Right hindlimb (tissue), 1 donor: Measurements from ENCODE around the gene AXIN2.
"Not testable (repeated sequence)": the region's sequence is repeated elsewhere in the genome, so short reads cannot be mapped to it uniquely, and the experiment has no call there.

Experiments
- DNase-seq: peaks from one replicate; pipeline ENCODE4 v3.0.0-alpha.2; 2018

The AXIN2 gene

DNA sequence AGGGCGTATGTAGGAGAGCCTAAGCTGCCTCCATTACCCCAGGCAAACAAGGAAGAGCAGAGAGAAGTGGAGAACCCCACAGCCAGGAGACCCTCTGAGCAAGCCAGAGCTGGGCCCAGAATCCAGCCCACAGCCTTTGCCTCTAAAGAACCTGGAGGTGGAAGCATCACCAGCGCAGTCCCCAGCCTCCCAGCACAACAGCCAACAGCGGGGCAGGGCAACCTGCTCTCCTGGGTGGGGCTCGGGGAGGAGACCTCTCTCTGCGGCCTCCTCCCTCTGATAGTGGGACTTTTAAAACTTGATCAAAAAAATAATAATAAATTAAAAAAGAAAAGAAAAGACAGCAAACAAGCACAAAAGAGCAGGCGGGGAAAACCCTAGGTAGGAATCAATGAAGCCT, 45.9 kb downstream of the AXIN2 start:
- no peak for DNase-seq

DNA sequence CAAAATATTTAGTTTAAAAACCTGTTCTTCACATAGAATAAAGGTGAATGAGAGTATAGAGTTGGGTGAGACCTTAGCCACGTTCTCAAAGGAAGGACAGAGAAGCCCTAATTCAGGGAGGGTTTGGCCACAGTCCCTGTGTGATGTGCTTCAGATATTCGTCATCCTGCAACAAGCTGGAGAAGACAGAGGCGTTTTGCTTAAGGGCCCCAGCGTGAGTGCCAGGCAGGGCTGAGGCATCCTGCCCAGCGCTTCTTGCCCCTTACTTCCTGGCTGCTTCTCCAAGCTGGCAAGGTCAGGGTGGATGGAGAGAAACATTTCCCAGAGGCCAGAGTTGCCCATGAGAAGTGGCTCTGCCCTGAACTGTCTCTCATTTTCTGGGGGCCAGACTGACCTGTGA, 46.9 kb downstream of the AXIN2 start:
- no peak for DNase-seq

DNA sequence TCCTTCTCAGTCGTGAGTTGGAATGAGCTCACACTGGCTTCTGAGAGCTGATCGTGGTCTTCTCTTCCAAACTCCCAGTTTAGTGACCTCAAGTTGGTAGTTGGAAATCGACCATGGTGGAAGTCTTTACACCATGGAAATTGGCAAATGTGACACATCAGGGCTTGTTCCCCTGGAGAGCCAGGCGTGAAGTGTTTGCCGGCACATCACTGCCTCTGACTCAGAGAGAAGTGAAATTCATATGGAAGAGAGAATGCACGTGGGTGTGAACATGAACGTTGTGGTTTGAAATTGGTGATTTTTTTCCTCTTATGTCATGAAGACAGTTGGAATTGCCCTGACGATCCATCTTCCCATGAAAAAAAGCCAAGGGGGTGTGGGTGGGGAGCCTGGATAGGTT, 47.4 kb downstream of the AXIN2 start:
- no peak for DNase-seq

DNA sequence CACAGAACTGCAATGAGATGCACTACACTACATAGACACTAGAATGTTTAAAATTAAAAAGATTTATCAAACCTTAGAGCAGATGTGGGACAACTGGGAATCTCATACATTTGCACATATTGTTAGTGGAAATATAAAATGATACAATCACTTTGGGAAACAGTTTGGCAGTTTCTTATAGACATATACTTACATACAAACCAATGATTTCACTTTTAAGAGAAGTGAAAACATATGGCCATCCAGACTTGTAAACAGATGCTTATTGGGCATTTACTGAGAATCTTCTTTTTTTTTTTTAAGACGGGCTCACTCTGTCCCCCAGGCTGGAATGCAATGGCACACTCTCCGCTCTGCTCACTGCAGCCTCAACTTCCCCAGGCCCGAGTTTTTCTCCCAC, 50.1 kb downstream of the AXIN2 start:
- DNase-seq: no peak

DNA sequence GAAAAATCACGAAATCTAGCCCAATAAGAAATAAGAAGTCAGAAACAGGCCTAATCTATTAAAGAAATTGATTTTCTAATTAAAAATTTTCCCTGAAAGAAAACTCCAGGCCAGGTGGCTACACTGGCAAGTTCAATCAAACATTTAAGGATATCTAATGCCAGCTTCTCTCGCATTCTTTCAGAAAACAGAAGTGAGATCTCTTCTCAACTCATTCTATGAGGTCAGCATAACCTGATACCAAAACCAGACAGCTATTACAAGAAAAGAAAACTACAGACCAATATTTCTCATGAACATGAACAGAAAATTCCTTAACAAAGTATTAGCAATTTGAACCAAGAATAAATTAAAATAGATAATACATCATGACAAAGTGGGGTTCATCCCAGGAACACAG, 52.4 kb downstream of the AXIN2 start:
- no peak for DNase-seq

DNA sequence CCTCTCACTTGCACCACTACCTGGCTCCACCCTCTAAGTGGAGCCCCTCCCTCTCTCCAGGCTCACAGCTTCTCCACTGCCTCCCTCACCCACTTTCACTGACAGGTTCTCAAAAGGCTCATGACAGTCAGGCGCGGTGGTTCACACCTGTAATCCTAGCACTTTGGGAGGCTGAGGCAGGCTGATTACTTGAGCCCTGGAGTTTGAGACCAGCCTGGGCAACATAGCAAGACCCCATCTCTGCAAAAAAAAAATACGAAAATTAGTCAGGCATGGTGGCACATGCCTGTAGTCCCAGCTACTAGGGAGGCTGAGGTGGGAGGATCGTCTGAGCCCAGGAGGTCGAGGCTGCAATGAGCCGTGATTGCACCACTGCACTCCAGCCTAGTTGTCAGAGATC, 56.8 kb downstream of the AXIN2 start:
- not testable (repeated sequence) for DNase-seq

DNA sequence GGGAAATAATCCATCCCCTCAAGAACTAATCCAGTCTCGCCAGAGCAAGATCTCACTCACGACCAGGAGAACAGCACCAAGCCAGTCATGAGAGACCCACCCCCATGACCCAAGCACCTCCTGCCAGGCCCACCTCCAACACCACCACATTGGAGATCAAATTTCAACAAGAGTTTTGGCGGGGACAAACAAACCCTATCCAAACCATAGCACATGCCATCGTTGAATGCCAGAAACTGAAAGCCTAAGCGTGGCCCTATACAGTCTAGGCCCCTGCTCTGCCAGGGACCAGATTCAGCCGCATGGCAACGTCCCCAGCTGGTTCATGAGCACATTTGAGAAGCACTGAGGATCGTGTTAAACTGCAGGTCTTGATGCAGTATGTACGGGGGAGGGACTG, 57.3 kb downstream of the AXIN2 start:
- no peak for DNase-seq

DNA sequence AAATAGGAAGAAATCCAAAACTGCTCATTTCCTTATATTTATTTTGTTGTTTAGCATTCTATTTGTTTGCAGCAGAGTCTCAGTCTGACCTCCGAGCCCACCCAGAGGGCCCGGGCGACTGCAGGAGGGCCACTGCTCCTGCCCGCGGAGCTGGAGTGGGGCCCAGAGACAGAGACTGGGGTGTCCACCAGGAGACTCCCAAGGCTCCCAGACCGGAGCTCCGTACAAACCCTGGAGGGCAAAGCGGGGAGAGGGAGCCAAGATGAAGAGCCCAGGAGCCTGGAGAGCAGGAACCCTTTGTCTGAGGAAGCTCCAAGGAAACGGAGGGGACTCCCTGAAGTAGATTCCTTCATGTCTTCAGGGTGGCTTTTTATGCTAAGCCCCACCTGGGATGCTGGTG, 57.9 kb downstream of the AXIN2 start:
- no peak for DNase-seq

DNA sequence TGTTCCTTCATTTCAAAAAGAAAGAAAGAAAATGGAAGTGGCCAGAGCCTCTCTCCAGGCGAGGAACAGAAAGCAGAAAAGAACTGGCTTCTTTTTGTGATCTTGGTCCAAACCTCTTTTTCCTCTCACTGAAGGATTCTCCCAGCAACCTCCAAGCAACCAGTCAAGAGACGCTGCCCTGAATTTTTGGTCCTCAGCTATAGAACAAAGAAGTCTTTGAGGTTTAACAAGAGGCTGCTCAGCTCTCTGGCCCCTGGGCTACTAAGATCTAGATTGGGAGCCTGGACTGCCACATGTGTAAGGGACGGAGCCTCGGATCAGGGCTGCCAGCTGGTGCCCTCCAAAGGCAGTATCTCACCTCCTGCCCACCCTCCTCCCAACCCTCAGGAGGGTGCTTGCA, 62.6 kb downstream of the AXIN2 start:
- no peak for DNase-seq

DNA sequence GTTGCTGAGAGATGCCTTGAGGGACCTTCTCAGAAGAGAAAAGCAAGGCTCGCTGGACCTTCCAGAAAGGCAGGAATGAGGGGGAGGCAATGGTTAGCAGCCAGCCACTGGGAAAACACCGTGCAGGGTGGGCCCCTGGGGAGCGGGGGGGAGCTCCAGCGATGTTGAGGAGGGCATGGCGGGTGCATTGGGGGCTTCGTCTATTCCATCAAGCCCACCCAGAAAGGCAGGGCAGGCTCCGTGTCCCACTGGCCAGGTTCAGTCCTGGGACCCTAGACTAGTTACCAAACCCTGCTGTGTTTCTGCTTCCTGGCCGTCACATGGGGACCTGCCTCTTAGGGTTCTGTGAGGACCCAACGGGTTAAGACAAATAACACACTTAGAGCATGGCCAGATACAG, 64.6 kb downstream of the AXIN2 start:
- DNase-seq: no peak

DNA sequence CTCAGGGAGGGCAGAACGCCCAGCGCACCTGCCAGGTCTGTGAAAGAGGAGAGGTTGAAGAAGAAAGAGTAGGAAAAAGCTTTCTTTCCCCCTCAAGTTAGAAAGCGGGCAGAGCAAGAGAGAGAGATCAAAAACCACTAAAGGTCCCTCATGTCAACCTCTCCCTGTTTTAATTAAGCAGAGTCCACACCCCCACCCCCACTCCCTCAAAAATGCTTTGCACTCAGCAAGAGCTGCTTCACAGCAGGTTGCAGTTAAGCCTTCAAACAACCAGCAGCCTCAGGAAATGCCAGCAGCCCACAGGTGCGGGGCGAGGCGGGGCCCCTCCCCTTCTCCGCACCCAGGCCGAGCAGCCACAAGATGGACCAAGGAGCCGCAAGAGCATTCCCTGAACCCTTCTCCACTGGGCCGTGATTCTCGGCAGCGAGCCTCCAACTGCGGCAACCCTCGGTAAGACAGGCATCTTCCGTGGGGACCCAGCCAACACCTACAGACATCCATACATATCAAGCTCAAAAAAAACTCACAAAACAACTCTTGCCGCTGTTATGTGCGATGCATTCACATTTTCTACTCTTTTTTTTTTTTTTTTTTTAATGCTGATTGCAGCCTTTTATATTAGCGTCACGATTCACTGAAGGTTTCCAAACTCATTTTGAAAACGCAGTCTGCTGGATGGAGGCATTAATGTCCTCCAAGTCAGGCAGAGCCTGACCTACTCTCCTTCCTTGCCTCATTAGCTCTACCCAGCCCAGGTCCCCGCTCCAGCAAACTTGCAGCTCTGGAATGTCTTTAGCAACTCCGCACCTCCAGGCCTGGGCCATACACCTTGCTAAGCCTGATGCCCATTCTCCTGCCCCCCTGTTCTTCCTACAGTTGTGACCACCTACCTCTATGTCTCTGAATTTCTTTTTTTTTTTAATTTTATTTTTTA, 66.1 kb downstream of the AXIN2 start:
- DNase-seq: no peak

DNA sequence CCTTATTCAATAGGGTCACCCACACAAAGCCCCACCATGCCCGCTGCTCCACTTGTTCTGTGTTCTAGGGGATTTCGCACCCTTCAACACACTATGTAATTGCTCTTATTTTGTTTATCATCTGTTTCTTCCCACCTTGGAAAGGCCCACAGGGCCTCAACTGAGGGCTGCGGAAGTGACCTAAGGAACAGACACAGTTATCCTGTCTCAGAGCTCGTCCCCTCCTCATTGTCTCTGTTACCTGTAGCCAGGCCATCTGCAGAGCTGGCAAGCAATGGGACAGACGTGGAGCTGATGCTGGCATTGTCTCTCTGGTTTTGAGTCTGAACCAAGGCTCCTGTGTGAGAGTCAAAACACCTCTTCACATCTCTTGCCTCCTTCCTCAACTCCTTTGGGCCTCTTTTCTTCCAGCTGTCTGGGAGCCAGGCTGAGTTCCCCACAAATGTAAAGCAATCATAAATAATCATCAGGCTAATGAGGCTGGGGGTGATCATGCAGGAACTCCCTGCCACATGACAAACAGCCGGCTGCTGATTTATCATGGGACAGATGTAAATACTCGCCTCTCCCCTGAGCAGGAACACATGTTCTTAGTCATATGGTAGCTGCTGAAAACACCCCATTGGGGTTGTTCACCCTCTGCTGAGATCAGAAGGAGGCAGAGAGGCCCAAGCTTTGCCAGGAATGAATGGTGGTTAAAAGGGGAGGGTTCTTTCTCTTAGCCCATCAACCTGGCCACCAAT, 71.9 kb downstream of the AXIN2 start:
- peak; percentile 44 for DNase-seq

DNA sequence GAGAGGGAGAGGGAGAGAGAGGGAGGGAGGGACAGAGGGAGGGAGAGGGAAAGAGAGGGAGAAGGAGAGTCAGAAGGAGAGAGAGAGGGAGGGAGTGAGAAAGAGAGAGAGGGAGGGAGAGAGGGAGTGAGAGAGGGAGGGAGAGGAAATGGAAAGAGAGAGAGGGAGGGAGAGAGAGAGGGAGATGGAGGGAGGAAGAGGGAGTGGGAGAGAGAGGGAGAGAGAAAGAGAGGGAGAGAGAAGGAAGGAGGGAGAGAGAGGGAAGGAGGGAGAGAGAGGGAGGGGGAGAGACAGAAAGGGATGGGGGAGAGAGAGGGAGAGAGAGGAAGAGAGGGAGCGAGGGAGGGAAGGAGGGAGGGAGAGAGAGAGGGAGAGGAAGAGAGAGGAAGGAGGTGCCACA, 72.8 kb downstream of the AXIN2 start:
- DNase-seq: no peak

DNA sequence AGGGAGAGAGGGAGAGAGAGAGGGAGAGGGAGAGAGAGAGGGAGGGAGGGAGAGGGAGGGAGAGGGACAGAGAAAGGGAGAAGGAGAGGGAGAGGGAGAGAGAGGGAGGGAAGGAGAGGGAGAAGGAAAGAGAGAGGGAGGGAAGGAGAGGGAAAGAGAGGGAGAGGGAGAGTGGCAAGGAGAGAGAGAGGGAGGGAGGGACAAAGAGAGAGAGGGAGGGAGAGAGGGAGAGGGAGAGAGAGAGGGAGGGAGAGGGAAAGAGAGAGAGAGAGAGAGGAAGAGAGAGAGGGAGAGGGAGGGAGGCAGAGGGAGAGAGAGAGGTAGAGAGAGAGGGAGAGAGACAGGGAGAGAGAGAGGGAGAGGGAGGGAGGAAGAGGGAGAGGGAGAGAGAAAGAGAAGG, 73.5 kb downstream of the AXIN2 start:
- no peak for DNase-seq

DNA sequence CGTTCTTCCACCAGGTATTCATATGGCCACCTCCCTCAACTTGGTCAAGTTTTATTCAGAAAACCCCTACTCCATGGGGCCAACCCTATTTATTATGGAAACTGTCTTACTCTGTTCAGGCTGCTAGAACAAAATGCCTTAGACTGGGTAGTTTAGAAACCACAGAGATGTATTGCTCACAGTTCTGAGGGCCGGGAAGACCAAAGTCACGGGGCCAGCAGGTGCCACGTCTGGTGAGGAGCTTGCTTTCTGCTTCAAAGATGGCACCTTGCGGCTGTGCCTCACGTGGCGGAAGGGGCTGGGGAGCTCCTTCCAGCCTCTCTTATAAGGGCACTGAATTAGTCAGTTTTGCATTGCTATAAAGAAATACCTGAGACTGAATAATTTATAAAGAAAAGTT, 74.3 kb downstream of the AXIN2 start:
- DNase-seq: no peak

DNA sequence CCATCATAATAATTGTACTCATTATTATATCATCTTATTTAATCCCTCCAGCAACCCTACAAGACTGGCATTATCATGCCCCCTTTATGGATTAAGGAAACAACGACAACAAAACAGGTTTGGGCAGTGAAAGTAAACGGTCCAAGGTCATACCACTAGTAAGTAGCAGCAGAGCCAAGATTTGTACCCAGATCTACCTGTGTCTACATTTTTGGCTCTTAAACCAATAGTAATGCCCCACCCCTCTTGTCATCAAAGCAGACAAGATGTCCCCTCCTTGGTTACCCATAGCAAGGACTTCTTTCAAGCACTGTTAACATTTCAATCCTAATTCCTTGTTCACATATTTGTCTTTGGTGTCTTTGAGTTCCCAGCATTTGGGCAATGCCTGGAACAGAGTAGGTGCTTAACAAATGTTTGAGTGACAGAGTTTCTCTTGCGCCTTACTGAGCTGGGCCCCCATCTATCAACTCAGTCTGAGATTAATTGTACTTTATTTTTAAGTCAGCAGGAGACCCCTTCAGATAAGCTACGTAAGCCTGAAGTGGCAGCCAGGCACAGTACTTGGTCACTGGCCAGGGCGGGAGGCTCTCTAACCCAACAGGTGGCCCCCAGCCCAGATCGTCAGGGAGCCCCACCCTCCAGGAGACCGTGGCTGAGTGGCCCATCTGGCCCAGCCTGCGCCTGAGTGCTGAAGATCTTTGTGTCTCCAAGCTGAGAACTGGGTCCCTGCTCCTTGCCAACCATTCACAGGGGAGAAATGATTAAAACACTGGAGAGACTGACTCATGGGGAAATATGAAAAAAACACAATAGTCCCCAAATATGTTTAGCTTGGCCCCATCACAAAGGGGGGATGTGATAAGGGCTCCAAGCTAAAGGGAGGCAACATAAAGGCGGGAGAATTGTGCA, 75.8 kb downstream of the AXIN2 start:
- DNase-seq: no peak

DNA sequence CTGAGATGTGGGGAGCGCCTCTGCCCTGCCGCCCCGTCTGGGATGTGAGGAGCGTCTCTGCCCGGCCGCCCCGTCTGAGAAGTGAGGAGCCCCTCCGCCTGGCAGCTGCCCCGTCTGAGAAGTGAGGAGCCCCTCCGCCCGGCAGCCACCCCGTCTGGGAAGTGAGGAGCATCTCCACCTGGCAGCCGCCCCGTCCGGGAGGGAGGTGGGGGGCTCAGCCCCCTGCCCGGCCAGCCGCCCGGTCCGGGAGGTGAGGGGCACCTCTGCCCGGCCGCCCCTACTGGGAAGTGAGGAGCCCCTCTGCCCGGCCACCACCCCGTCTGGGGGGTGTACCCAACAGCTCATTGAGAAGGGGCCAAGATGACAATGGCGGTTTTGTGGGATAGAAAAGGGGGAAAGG, 77.0 kb downstream of the AXIN2 start:
- not testable (repeated sequence) for DNase-seq

DNA sequence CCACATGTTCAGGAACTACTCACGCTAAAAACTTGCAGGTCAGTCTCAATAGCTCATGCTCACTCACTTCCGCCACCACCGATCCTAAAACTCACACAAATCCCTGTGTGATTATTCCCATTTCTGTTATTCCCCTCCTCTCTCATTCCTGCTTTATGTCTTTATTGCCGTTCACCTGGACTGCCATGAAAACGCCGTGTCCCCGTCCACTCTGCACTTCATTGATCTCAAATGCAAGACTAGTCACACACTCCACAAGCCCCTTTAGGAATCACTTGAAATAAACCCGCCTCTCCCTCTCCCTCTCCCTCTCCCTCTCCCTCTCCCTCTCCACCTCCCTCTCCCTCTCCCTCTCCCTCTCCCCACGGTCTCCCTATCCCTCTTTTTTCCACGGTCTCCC, 78.0 kb downstream of the AXIN2 start:
- DNase-seq: no peak

DNA sequence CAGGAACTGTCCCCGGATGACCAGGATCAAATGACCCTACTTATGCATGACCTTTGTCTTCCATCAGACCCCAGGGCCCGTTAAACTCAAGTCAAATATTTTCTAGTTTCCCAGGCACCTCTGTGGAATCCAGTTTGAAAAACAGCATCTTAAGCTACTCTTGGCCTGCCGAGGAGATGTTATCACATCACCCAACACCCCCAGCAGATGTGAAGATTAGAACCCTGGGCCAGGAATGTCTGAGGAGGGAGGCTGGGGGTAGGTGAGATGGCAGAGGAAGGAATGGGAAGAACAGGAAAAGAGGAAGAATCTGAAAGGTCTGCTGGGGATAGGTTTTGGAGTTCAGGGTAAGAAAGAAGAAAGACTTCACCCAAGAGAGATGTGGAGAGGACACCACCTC, 79.2 kb downstream of the AXIN2 start:
- DNase-seq: no peak

DNA sequence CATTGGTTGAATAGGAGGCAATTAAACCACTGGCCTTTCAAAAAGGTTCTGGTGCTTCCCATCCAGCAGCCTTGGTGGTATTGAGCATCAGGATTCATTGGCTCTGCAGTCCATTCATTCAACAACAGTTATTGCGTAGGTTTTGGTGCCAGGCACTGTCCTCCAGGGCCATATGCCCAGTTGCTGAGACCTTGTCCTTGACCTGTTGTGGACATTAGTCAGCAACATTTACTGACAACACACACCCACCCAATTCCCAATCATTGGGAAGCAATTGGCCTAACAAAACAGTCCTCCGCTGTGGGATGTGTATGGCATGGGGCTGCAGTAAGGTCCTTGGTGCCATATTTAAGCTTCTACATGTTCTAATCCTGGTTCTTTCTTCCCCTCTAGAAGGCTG, 82.2 kb downstream of the AXIN2 start:
- DNase-seq: no peak
